PFSK-1 (cell line): ENCODE results near the gene KIF4A.

Source experiments
- FOXP2 ChIP-seq: optimal IDR thresholded peaks from 2 replicates; pipeline ENCODE3; 2011; ENCODE audit warnings: borderline replicate concordance, control low read depth, inconsistent platforms; ENCODE audit not compliant: insufficient read depth; ENCODE audit errors: extremely low read length, extremely low read depth
- POLR2AphosphoS5 ChIP-seq: IDR thresholded peaks from 2 replicates; pipeline ENCODE4 v1.6.1; 2012; ENCODE audit warnings: low read depth, mild to moderate bottlenecking, control low read depth, low read length, moderate library complexity
- REST ChIP-seq, 2 experiments: IDR thresholded peaks; 2 replicates each; pipeline versions ENCODE4 v1.6.1 to v1.8.0; 2011 to 2012; ENCODE audit warnings: low read depth in 2 of 2, low read length in 2 of 2, control low read depth in 1 of 2, inconsistent platforms in 1 of 2, mild to moderate bottlenecking in 1 of 2, moderate library complexity in 1 of 2; ENCODE audit not compliant: insufficient read depth in 1 of 2
- SIN3A ChIP-seq: IDR thresholded peaks from 2 replicates; pipeline ENCODE4 v1.6.1; 2012; ENCODE audit warnings: mild to moderate bottlenecking, low read length, moderate library complexity, borderline replicate concordance; ENCODE audit not compliant: insufficient read depth
- TAF1 ChIP-seq: IDR thresholded peaks from 2 replicates; pipeline ENCODE4 v1.6.1; 2012; ENCODE audit warnings: low read length, control low read depth, borderline replicate concordance; ENCODE audit not compliant: insufficient read depth

KIF4A gene

GRCh38 chrX:70432936-70433847 lies 143.3 kb downstream of the KIF4A start:
- TF ChIP-seq REST (IDR thresholded peaks at IDR 0.05; ENCODE audit: insufficient read depth in 1 of 2, low read depth in 2 of 2, low read length in 2 of 2), result no peak
- TF ChIP-seq TAF1, result no peak
- no peak for TF ChIP-seq FOXP2
- TF ChIP-seq POLR2AphosphoS5, result no peak
- TF ChIP-seq SIN3A, result no peak

- TF ChIP-seq POLR2AphosphoS5 (no peak), TAF1 (no peak), SIN3A (no peak), FOXP2 (no peak), REST (IDR thresholded peaks at IDR 0.05; ENCODE audit: insufficient read depth in 1 of 2, low read depth in 2 of 2, low read length in 2 of 2) (no peak)
Observed at GRCh38 chrX:70433848-70434351, 144.0 kb downstream of the KIF4A start.

GRCh38 chrX:70434352-70434866 lies 144.5 kb downstream of the KIF4A start:
- TF ChIP-seq TAF1 (no peak), FOXP2 (no peak), REST (IDR thresholded peaks at IDR 0.05; ENCODE audit: insufficient read depth in 1 of 2, low read depth in 2 of 2, low read length in 2 of 2) (no peak), SIN3A (no peak), POLR2AphosphoS5 (no peak)

GRCh38 chrX:70434914-70435586 lies 145.1 kb downstream of the KIF4A start:
- no peak for TF ChIP-seq SIN3A
- no peak for TF ChIP-seq REST (IDR thresholded peaks at IDR 0.05; ENCODE audit: insufficient read depth in 1 of 2, low read depth in 2 of 2, low read length in 2 of 2)
- TF ChIP-seq POLR2AphosphoS5, result no peak
- TF ChIP-seq FOXP2, result no peak
- no peak for TF ChIP-seq TAF1
